ENCODE measurements around the gene DES.

DNA sequence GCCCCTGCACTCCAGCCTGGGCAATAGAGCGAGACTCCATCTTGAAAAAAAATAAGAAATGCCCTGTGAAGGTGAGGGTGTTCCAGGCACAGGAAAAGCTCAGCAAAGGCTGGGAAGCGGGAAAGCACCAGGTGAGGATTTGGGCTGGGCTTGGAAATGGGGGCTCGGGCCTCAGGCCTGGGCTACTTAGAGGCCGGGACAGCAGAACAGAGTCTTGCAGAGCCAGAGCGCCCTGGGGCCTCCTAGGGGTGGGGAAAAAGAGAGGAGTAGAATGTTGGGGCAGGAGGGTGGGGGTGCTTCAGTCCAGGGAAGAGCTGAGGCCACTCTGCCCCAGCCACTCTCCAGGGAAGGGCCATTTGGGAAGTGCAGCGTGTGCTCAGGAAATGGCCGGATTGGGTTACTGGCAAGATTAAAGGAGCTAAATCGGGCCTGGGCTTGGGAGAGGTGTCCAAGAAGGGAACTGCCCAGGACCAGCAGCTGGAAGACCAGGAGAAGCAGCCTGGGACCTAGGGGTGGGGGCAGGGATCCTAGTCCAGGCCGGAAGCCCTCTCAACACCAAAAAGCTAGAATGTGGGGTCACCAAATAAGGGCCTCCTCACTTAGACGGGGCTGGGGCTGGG, 13.8 kb upstream of the DES start:
- no peak for TF ChIP-seq POLR2A (IDR thresholded peaks at IDR 0.05; ENCODE audit: low read length)
- TF ChIP-seq GATA1 (IDR thresholded peaks at IDR 0.05; ENCODE audit: low read depth, low read length), result no peak

All from erythroblast (primary cell).